ENCODE data around the gene CAMK2B. TPM values are rescaled to one million over a fixed set of nuclear protein-coding genes. Genes with fewer than 3 reads are reported as not detected.

CAMK2B gene
- polyA plus RNA-seq, 1 donor (not counting 4 experiments of a cell fraction or from before 2014, with no cell fraction given): 0.25 TPM

GRCh38 chr7:44292876-44293560 lies 32.4 kb downstream of the CAMK2B start:
- no peak for TF ChIP-seq EZH2 (IDR thresholded peaks at IDR 0.05; ENCODE audit: low read length)
- TF ChIP-seq, protein P1, sequence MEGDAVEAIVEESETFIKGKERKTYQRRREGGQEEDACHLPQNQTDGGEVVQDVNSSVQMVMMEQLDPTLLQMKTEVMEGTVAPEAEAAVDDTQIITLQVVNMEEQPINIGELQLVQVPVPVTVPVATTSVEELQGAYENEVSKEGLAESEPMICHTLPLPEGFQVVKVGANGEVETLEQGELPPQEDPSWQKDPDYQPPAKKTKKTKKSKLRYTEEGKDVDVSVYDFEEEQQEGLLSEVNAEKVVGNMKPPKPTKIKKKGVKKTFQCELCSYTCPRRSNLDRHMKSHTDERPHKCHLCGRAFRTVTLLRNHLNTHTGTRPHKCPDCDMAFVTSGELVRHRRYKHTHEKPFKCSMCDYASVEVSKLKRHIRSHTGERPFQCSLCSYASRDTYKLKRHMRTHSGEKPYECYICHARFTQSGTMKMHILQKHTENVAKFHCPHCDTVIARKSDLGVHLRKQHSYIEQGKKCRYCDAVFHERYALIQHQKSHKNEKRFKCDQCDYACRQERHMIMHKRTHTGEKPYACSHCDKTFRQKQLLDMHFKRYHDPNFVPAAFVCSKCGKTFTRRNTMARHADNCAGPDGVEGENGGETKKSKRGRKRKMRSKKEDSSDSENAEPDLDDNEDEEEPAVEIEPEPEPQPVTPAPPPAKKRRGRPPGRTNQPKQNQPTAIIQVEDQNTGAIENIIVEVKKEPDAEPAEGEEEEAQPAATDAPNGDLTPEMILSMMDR (optimal IDR thresholded peaks at IDR 0.05 in 1 of 3, IDR thresholded peaks at IDR 0.05 in 1 of 3, conservative IDR thresholded peaks at IDR 0.05 in 1 of 3; ENCODE audit: extremely low read depth in 1 of 3, insufficient read depth in 2 of 3, low read length in 3 of 3): no peak
- no peaks in the 10 kb centered on the region for H3K36me3 ChIP-seq (ENCODE audit: control insufficient read depth in 2 of 2, extremely low read depth in 1 of 2, insufficient read depth in 2 of 2, low read length in 2 of 2)
- no peaks in the 10 kb centered on the region for H3K4me1 ChIP-seq (ENCODE audit: control insufficient read depth, extremely low read depth, insufficient read depth, low read length)
- H3K27ac ChIP-seq (ENCODE audit: control insufficient read depth, insufficient read depth, low read length): no peak overlapping the region
- no peaks in the 10 kb centered on the region for H3K9me3 ChIP-seq (ENCODE audit: control insufficient read depth, low read depth, low read length)
- no peak overlapping the region for H2AFZ ChIP-seq (ENCODE audit: control insufficient read depth, low read length)
- H3K4me3 ChIP-seq (ENCODE audit: control insufficient read depth in 2 of 3, extremely low read depth in 1 of 3, insufficient read depth in 2 of 3, low read depth in 1 of 3, low read length in 3 of 3): no peak overlapping the region
- H3K27me3 ChIP-seq (ENCODE audit: control insufficient read depth, extremely low read depth, insufficient read depth, low read length): peaks cover 8% of the 10 kb centered on the region
- H3K4me2 ChIP-seq (ENCODE audit: control insufficient read depth, extremely low read depth, insufficient read depth, low read depth, low read length): no peak overlapping the region
- DNase-seq (ENCODE audit: low read depth, low spot score) (no peak), FAIRE-seq (no peak)
- H3K79me2 ChIP-seq (ENCODE audit: control insufficient read depth, insufficient read depth, low read length): no peaks in the 10 kb centered on the region
- H4K20me1 ChIP-seq (ENCODE audit: control insufficient read depth, extremely low read depth, insufficient read depth, low read length): no peaks in the 10 kb centered on the region
- no peaks in the 10 kb centered on the region for H3K9me1 ChIP-seq (ENCODE audit: control insufficient read depth, extremely low read depth, insufficient read depth, low read length)
- H3K9ac ChIP-seq (ENCODE audit: control insufficient read depth, extremely low read depth, insufficient read depth, low read length): no peak overlapping the region
- dilution Hi-C loops (cut with MboI; ENCODE audit: extremely low pct_ligation_motif_present, low sequenced_read_pairs): no loop called here

DNA sequence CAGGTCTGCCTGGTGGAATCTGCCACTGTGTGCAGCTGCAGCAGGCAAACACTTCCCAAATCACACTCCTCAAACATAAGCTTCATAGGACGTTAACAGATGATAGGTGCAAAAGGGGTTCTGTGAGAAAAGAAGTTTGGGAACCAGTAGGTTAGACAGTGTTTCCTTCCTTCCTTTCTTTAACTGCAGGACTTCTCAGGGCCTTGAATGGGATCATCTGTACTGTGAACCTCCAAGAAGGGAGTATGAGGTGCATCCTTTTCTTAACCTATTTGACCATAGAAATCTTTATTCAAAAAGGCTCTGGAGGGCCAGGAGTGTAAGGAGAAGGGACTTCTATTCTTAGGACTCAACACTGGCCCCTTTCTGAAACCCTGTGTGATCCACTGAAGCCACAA lies 33.0 kb downstream of the CAMK2B start:
- Histone ChIP-seq H4K20me1 (ENCODE audit: control insufficient read depth, extremely low read depth, insufficient read depth, low read length) (no peaks in the 10 kb centered on the region), H3K9ac (ENCODE audit: control insufficient read depth, extremely low read depth, insufficient read depth, low read length) (no peak overlapping the region), H3K4me2 (ENCODE audit: control insufficient read depth, extremely low read depth, insufficient read depth, low read depth, low read length) (no peak overlapping the region), H3K79me2 (ENCODE audit: control insufficient read depth, insufficient read depth, low read length) (no peaks in the 10 kb centered on the region), H3K9me3 (ENCODE audit: control insufficient read depth, low read depth, low read length) (no peaks in the 10 kb centered on the region), H3K36me3 (ENCODE audit: control insufficient read depth in 2 of 2, extremely low read depth in 1 of 2, insufficient read depth in 2 of 2, low read length in 2 of 2) (no peaks in the 10 kb centered on the region), H3K9me1 (ENCODE audit: control insufficient read depth, extremely low read depth, insufficient read depth, low read length) (no peaks in the 10 kb centered on the region), H3K27ac (ENCODE audit: control insufficient read depth, insufficient read depth, low read length) (no peak overlapping the region), H3K4me1 (ENCODE audit: control insufficient read depth, extremely low read depth, insufficient read depth, low read length) (no peaks in the 10 kb centered on the region), H3K4me3 (ENCODE audit: control insufficient read depth in 2 of 3, extremely low read depth in 1 of 3, insufficient read depth in 2 of 3, low read depth in 1 of 3, low read length in 3 of 3) (no peak overlapping the region), H2AFZ (ENCODE audit: control insufficient read depth, low read length) (no peak overlapping the region), H3K27me3 (ENCODE audit: control insufficient read depth, extremely low read depth, insufficient read depth, low read length) (peaks cover 8% of the 10 kb centered on the region)
- FAIRE-seq (no peak), DNase-seq (ENCODE audit: low read depth, low spot score) (no peak)
- TF ChIP-seq, protein P1 (optimal IDR thresholded peaks at IDR 0.05 in 1 of 3, IDR thresholded peaks at IDR 0.05 in 1 of 3, conservative IDR thresholded peaks at IDR 0.05 in 1 of 3; ENCODE audit: extremely low read depth in 1 of 3, insufficient read depth in 2 of 3, low read length in 3 of 3): no peak
- TF ChIP-seq EZH2 (IDR thresholded peaks at IDR 0.05; ENCODE audit: low read length): no peak
- dilution Hi-C loops (cut with MboI; ENCODE audit: extremely low pct_ligation_motif_present, low sequenced_read_pairs): no loop called here
